ENCODE results near the gene AKIRIN2.

Gene AKIRIN2

GRCh38 chr6:87684895-87685654, 17.0 kb downstream of the AKIRIN2 start:
- no peak for DNase-seq

- DNase-seq: no peak
Measured at GRCh38 chr6:87683890-87684289, 18.1 kb downstream of the AKIRIN2 start.

GRCh38 chr6:87682310-87682709, 19.7 kb downstream of the AKIRIN2 start:
- no peak for DNase-seq

- DNase-seq: no peak
Measured at GRCh38 chr6:87675004-87675681, 26.9 kb downstream of the AKIRIN2 start.

- no peak for DNase-seq
Measured at GRCh38 chr6:87674290-87674689, 27.7 kb downstream of the AKIRIN2 start.

GRCh38 chr6:87673237-87673636, 28.8 kb downstream of the AKIRIN2 start:
- no peak for DNase-seq

- DNase-seq: no peak
Measured at GRCh38 chr6:87672641-87673040, 29.4 kb downstream of the AKIRIN2 start.

GRCh38 chr6:87671555-87672029, 30.4 kb downstream of the AKIRIN2 start:
- DNase-seq: no peak

- no peak for DNase-seq
Measured at GRCh38 chr6:87670707-87671106, 31.3 kb downstream of the AKIRIN2 start.

- DNase-seq: no peak
Measured at GRCh38 chr6:87669051-87669450, 33.0 kb downstream of the AKIRIN2 start.

GRCh38 chr6:87668013-87668412, 34.0 kb downstream of the AKIRIN2 start:
- no peak for DNase-seq

- no peak for DNase-seq
Measured at GRCh38 chr6:87667032-87667431, 35.0 kb downstream of the AKIRIN2 start.

- no peak for DNase-seq
Measured at GRCh38 chr6:87664921-87665485, 37.0 kb downstream of the AKIRIN2 start.

- no peak for DNase-seq
Measured at GRCh38 chr6:87663434-87663833, 38.6 kb downstream of the AKIRIN2 start.

- no peak for DNase-seq
Measured at GRCh38 chr6:87661503-87661902, 40.5 kb downstream of the AKIRIN2 start.

- no peak for DNase-seq
Measured at GRCh38 chr6:87661016-87661415, 41.0 kb downstream of the AKIRIN2 start.

- DNase-seq: no peak
Measured at GRCh38 chr6:87660226-87660911, 41.7 kb downstream of the AKIRIN2 start.

GRCh38 chr6:87658516-87658915, 43.5 kb downstream of the AKIRIN2 start:
- no peak for DNase-seq

- no peak for DNase-seq
Measured at GRCh38 chr6:87656857-87657256, 45.2 kb downstream of the AKIRIN2 start.

GRCh38 chr6:87655824-87656223, 46.2 kb downstream of the AKIRIN2 start:
- DNase-seq: no peak

- DNase-seq: no peak
Measured at GRCh38 chr6:87654875-87655454, 47.1 kb downstream of the AKIRIN2 start.

- no peak for DNase-seq
Measured at GRCh38 chr6:87654122-87654521, 47.9 kb downstream of the AKIRIN2 start.

Measured in NCI-H1092 (cell line).